Skin of body (tissue), 2 donors: Measurements from ENCODE around the gene TBC1D1. TPM values are rescaled to one million over a fixed set of nuclear protein-coding genes. Genes with fewer than 3 reads are reported as not detected.

Experiments used
- DNase-seq: peaks from one replicate; lab custom pipeline; 2025; lab: John Stamatoyannopoulos, UW
- total RNA-seq: library from RNA; depleted of rRNA; stranded (reverse); fragments of >200 nt; gene quantifications from one replicate; pipeline ENCODE4 v1.2.3, GENCODE V29; 2014

TBC1D1 gene
- total RNA-seq, 1 donor from 2014 or later, result 45.2 TPM

- no peak for DNase-seq
These were observed 187.1 kb downstream of the TBC1D1 start for GRCh38 chr4:38077791-38078489.

GRCh38 chr4:38078590-38079421 lies 187.9 kb downstream of the TBC1D1 start:
- peak; percentile 4 for DNase-seq

- DNase-seq, result no peak
These were observed 189.4 kb downstream of the TBC1D1 start for GRCh38 chr4:38080061-38080974.

GRCh38 chr4:38082021-38082420 lies 191.1 kb downstream of the TBC1D1 start:
- DNase-seq, result no peak

- no peak for DNase-seq
These were observed 191.8 kb downstream of the TBC1D1 start for GRCh38 chr4:38082424-38083385.

GRCh38 chr4:38084877-38085711 lies 194.2 kb downstream of the TBC1D1 start:
- DNase-seq, result peak; percentile 88

GRCh38 chr4:38085751-38086150 lies 194.9 kb downstream of the TBC1D1 start:
- DNase-seq, result no peak

- DNase-seq, result no peak
These were observed 195.4 kb downstream of the TBC1D1 start for GRCh38 chr4:38086151-38086848.

- DNase-seq, result no peak
These were observed 196.0 kb downstream of the TBC1D1 start for GRCh38 chr4:38086849-38087226.

- DNase-seq, result no peak
These were observed 197.4 kb downstream of the TBC1D1 start for GRCh38 chr4:38088321-38088720.

GRCh38 chr4:38089961-38090360 lies 199.1 kb downstream of the TBC1D1 start:
- no peak for DNase-seq

GRCh38 chr4:38090455-38091246 lies 199.8 kb downstream of the TBC1D1 start:
- DNase-seq, result no peak

GRCh38 chr4:38091636-38092035 lies 200.8 kb downstream of the TBC1D1 start:
- peak; percentile 8 for DNase-seq

- no peak for DNase-seq
These were observed 201.8 kb downstream of the TBC1D1 start for GRCh38 chr4:38092701-38093100.

- no peak for DNase-seq
These were observed 203.5 kb downstream of the TBC1D1 start for GRCh38 chr4:38094419-38094818.

- DNase-seq, result no peak
These were observed 204.8 kb downstream of the TBC1D1 start for GRCh38 chr4:38095691-38096090.

GRCh38 chr4:38097818-38098217 lies 206.9 kb downstream of the TBC1D1 start:
- DNase-seq, result no peak

GRCh38 chr4:38099020-38099600 lies 208.2 kb downstream of the TBC1D1 start:
- DNase-seq, result no peak
